HL-60 (cell line): ENCODE measurements around the gene TUBE1.
"Not testable (repeated sequence)": the region's sequence is repeated elsewhere in the genome, so short reads cannot be mapped to it uniquely, and the experiment has no call there.

Experiments used
- DNase-seq, 2 experiments: peaks; one replicate each; pipeline ENCODE4 v3.0.0-alpha.2; 2010 to 2020; ENCODE audit warnings: low read depth in 1 of 2, low spot score in 1 of 2
- H3K27ac ChIP-seq: fragments of 250-450 bp; sonication (Bioruptor Pico); replicated peaks from 2 replicates; pipeline ENCODE4 v1.5.1; 2020; ENCODE audit warnings: mild to moderate bottlenecking, moderate library complexity
- H3K27me3 ChIP-seq: fragments of 250-450 bp; sonication (Bioruptor Pico); 2 replicates; pipeline ENCODE4 v1.5.1; 2021; ENCODE audit warnings: mild to moderate bottlenecking, moderate library complexity; ENCODE audit not compliant: insufficient read depth, poor library complexity, severe bottlenecking
- H3K4me3 ChIP-seq: replicated peaks from 2 replicates; pipeline ENCODE4 v1.5.1; 2011; ENCODE audit warnings: mild to moderate bottlenecking, control low read depth, low read length; ENCODE audit not compliant: insufficient read depth
- CTCF ChIP-seq: IDR thresholded peaks from one replicate; pipeline ENCODE4 v1.5.1; 2011; ENCODE audit warnings: low read length, control low read depth, inconsistent platforms; ENCODE audit not compliant: insufficient read depth
- GABPA ChIP-seq: IDR thresholded peaks from 2 replicates; pipeline ENCODE4 v1.6.1; 2012; ENCODE audit warnings: low read depth
- POLR2AphosphoS5 ChIP-seq: IDR thresholded peaks from 2 replicates; pipeline ENCODE4 v1.6.1; 2012; ENCODE audit warnings: low read depth
- REST ChIP-seq: IDR thresholded peaks from 2 replicates; pipeline ENCODE4 v1.6.1; 2012; ENCODE audit warnings: low read depth; ENCODE audit not compliant: insufficient replicate concordance
- SPI1 ChIP-seq: IDR thresholded peaks from 2 replicates; pipeline ENCODE4 v1.6.1; 2012; ENCODE audit warnings: low read depth, mild to moderate bottlenecking, borderline replicate concordance

Gene TUBE1

GRCh38 chr6:112054555-112055190, 32.6 kb downstream of the TUBE1 start:
- H3K4me3 ChIP-seq, result no peak overlapping the region
- no peak for DNase-seq
- TF ChIP-seq REST (no peak), GABPA (no peak), POLR2AphosphoS5 (no peak), CTCF (no peak), SPI1 (no peak)
- no peak overlapping the region for H3K27ac ChIP-seq
- no peaks in the 10 kb centered on the region for H3K27me3 ChIP-seq

- no peak for DNase-seq
- no peak for TF ChIP-seq POLR2AphosphoS5
- TF ChIP-seq SPI1, result no peak
- no peak for TF ChIP-seq GABPA
- no peak for TF ChIP-seq CTCF
- TF ChIP-seq REST, result no peak
- H3K27me3 ChIP-seq, result no peaks in the 10 kb centered on the region
- no peak within 1 kb of the TSS for H3K4me3 ChIP-seq
- H3K27ac ChIP-seq, result no peak within 1 kb of the TSS
Measured at GRCh38 chr6:112054001-112054400, 33.3 kb downstream of the TUBE1 start, which contains the start of gene CCN6. Gene CCN6, plus strand, starts transcription at chr6:112054104. Its CDS starts 254 bp downstream, at chr6:112054358.

- not testable (repeated sequence) for H3K27ac ChIP-seq, H3K4me3 ChIP-seq, DNase-seq, H3K27me3 ChIP-seq
Measured at GRCh38 chr6:112051251-112051740, 36.0 kb downstream of the TUBE1 start.

- Histone ChIP-seq H3K27me3 (no peaks in the 10 kb centered on the region), H3K4me3 (no peak overlapping the region), H3K27ac (no peak overlapping the region)
- DNase-seq, result no peak
- no peak for TF ChIP-seq GABPA
- no peak for TF ChIP-seq POLR2AphosphoS5
- TF ChIP-seq SPI1, result no peak
- no peak for TF ChIP-seq REST
- no peak for TF ChIP-seq CTCF
Measured at GRCh38 chr6:112050429-112050828, 36.9 kb downstream of the TUBE1 start.
